Osteocyte (in vitro differentiated cells): ENCODE measurements around the gene CXXC1. TPM values are rescaled to one million over a fixed set of nuclear protein-coding genes. Genes with fewer than 3 reads are reported as not detected.

ENCODE experiments used
- DNase-seq: peaks from one replicate; pipeline ENCODE4 v3.0.0; 2021; ENCODE audit warnings: mixed read lengths; ENCODE audit not compliant: unreplicated experiment; ENCODE audit errors: extremely low spot score
- H3K27ac Mint-ChIP-seq: one replicate; pipeline ENCODE4 v1.8.0; 2021; ENCODE audit warnings: mild to moderate bottlenecking, mixed read lengths; ENCODE audit not compliant: unreplicated experiment
- H3K27me3 Mint-ChIP-seq: one replicate; pipeline ENCODE4 v1.8.0; 2021; ENCODE audit warnings: mixed read lengths; ENCODE audit not compliant: unreplicated experiment
- H3K36me3 Mint-ChIP-seq: one replicate; pipeline ENCODE4 v1.8.0; 2021; ENCODE audit warnings: mixed read lengths; ENCODE audit not compliant: unreplicated experiment
- H3K4me1 Mint-ChIP-seq: one replicate; pipeline ENCODE4 v1.8.0; 2021; ENCODE audit warnings: mixed read lengths; ENCODE audit not compliant: unreplicated experiment
- H3K4me3 Mint-ChIP-seq: one replicate; pipeline ENCODE4 v1.8.0; 2021; ENCODE audit warnings: mild to moderate bottlenecking, moderate library complexity, mixed read lengths; ENCODE audit not compliant: unreplicated experiment
- H3K9me3 Mint-ChIP-seq: one replicate; pipeline ENCODE4 v1.8.0; 2021; ENCODE audit warnings: mixed read lengths; ENCODE audit not compliant: unreplicated experiment
- CTCF ChIP-seq: fragments of 200-600 bp; sonication (generic); IDR thresholded peaks from 2 replicates; pipeline ENCODE4 v1.5.0; 2021; ENCODE audit warnings: antibody characterized with exemption, mild to moderate bottlenecking, moderate library complexity
- total RNA-seq: library from RNA; stranded (reverse); gene quantifications from 2 replicates; pipeline ENCODE4 v1.2.1, GENCODE V29; 2021

CXXC1 gene
- total RNA-seq, 1 donor from 2014 or later = 82.2 TPM

GRCh38 chr18:50286391-50287027 is 983 bp downstream of the CXXC1 start:
- H3K27me3 Mint-ChIP-seq = peaks cover 6% of the 10 kb centered on the region
- H3K36me3 Mint-ChIP-seq = peaks cover 15% of the 10 kb centered on the region
- TF ChIP-seq CTCF = no peak
- no peak for DNase-seq
- H3K9me3 Mint-ChIP-seq = no peaks in the 10 kb centered on the region
- peaks cover 25% of the 10 kb centered on the region for H3K4me1 Mint-ChIP-seq
- peak overlapping the region; percentile 100 for H3K4me3 Mint-ChIP-seq
- H3K27ac Mint-ChIP-seq = peak overlapping the region; percentile 90

- H3K4me1 Mint-ChIP-seq = peaks cover 29% of the 10 kb centered on the region
- peaks cover under 1% of the 10 kb centered on the region for H3K27me3 Mint-ChIP-seq
- peaks cover 15% of the 10 kb centered on the region for H3K36me3 Mint-ChIP-seq
- no peaks in the 10 kb centered on the region for H3K9me3 Mint-ChIP-seq
- H3K27ac Mint-ChIP-seq = no peak overlapping the region
- DNase-seq = no peak
- no peak for TF ChIP-seq CTCF
- H3K4me3 Mint-ChIP-seq = peak overlapping the region; percentile 100
These were observed 1.7 kb downstream of the CXXC1 start for GRCh38 chr18:50285631-50286321.

DNA sequence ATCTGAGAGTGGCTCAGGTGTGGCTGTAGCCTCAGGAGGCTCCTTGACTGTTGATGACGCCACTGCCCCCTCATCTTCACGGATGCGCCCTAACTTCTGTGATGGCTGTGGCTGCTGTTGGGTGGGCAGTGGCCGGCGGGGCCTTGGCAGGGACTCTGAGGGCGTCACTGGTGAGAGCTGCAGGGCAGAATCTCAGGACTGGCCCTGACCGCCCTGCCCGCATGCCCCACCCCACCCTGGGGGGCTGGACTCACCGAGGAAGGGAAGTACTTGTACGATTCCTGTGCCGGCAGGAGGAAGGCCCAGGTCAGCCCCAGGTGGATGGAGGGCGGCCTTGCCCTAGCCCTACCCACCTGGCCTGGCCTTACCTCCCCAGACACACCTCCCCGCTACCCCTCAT is 2.4 kb downstream of the CXXC1 start:
- H3K4me3 Mint-ChIP-seq = no peak overlapping the region
- peak overlapping the region; percentile 54 for H3K27ac Mint-ChIP-seq
- no peak for TF ChIP-seq CTCF
- H3K9me3 Mint-ChIP-seq = no peaks in the 10 kb centered on the region
- no peak for DNase-seq
- peaks cover 36% of the 10 kb centered on the region for H3K4me1 Mint-ChIP-seq
- no peaks in the 10 kb centered on the region for H3K27me3 Mint-ChIP-seq
- peaks cover 15% of the 10 kb centered on the region for H3K36me3 Mint-ChIP-seq

- H3K27me3 Mint-ChIP-seq = no peaks in the 10 kb centered on the region
- peak overlapping the region; percentile 47 for H3K4me3 Mint-ChIP-seq
- no peak for DNase-seq
- no peak for TF ChIP-seq CTCF
- no peaks in the 10 kb centered on the region for H3K9me3 Mint-ChIP-seq
- H3K27ac Mint-ChIP-seq = peak overlapping the region; percentile 54
- peaks cover 38% of the 10 kb centered on the region for H3K4me1 Mint-ChIP-seq
- H3K36me3 Mint-ChIP-seq = peaks cover 15% of the 10 kb centered on the region
These were observed 3.1 kb downstream of the CXXC1 start for GRCh38 chr18:50284255-50284885.
